Tibial artery (tissue), 4 donors: ENCODE results near the gene MPC1.

ENCODE experiments used
- DNase-seq, 2 donors: peaks; one replicate each; pipeline ENCODE4 v3.0.0-alpha.2; 2019
- H3K27ac ChIP-seq, 2 donors: fragments of 200-600 bp; sonication (generic) in 1 of 2; 1 replicate in 1 of 2; 2 replicates in 1 of 2; pipeline ENCODE4 v1.5.1; 2018 to 2019; ENCODE audit warnings: mild to moderate bottlenecking in 1 of 2
- H3K27me3 ChIP-seq, 2 donors: fragments of 200-600 bp; sonication (generic) in 1 of 2; one replicate each; pipeline versions ENCODE4 v1.5.1 to v1.6.0; 2016 to 2019
- H3K36me3 ChIP-seq, 3 donors: fragments of 200-600 bp; sonication (generic) in 2 of 3; one replicate each; pipeline ENCODE4 v1.5.1; 2016 to 2019; ENCODE audit warnings: mild to moderate bottlenecking in 2 of 3
- H3K4me1 ChIP-seq, 4 donors: fragments of 200-600 bp; sonication (generic) in 2 of 4; 1 replicate in 3 of 4; 2 replicates in 1 of 4; pipeline ENCODE4 v1.5.1; 2016 to 2019
- H3K4me3 ChIP-seq, 2 donors: fragments of 200-600 bp; sonication (generic) in 1 of 2; 1 replicate in 1 of 2; 2 replicates in 1 of 2; pipeline ENCODE4 v1.5.1; 2018 to 2019; ENCODE audit warnings: mild to moderate bottlenecking in 2 of 2
- H3K9me3 ChIP-seq, 3 donors: fragments of 200-600 bp; sonication (generic) in 1 of 3; one replicate each; pipeline ENCODE4 v1.5.1; 2016 to 2019
- CTCF ChIP-seq, 2 experiments: fragments of 200-600 bp in 1 of 2; fragments of 450-650 bp in 1 of 2; IDR thresholded peaks; one replicate each; pipeline ENCODE4 v1.5.1; 2017 to 2019; ENCODE audit warnings: antibody characterized with exemption in 2 of 2, mild to moderate bottlenecking in 1 of 2, moderate library complexity in 1 of 2
- intact Hi-C: fragments of 100-400 bp; cut with DNase I; formaldehyde crosslinking; loops from one replicate; pipeline ENCODE4 v1.15.0; 2023; ENCODE audit warnings: low total_unique reads

MPC1 gene

DNA sequence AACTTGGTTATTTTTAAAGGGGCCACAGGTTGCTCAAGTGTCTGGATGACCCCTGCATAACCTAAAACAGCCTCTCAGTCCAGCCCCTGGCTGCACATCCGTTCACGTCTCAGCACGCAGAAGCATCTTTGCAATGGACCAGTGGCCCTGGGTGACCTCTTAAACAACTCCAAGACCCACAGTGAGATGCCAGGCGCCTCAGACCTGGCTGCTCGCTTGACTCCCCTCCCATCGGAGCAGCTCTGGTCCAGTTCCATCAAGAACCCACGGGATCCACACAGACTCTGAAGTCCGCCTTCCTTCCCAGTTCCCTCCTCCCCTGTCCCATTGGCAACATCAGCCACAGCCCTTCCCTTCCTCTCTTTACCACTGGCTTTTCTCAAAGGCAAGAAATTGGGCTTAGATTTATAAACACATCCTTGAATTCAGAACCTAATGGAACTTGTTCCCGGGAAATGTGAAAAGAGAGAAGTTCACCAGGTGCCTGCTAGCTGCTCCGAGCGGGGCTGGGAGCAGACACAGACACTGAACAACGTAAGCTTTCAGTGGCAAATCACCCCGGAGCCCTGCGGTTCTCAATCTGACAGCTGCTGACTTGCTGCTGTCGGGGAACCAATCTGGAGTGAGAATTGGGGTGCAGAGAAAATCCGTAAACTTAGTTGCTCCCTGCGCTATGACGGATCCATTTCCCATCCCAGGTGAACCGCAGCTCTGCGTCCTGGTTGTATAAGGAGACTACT, 39.6 kb upstream of the MPC1 start:
- intact Hi-C loops, result no loop called here
- Histone ChIP-seq H3K9me3 (no peaks in the 10 kb centered on the region), H3K4me3 (no peak overlapping the region), H3K4me1 (no peaks in the 10 kb centered on the region), H3K27me3 (no peaks in the 10 kb centered on the region), H3K27ac (no peak overlapping the region), H3K36me3 (peaks cover 8 to 64% (median 31%) of the 10 kb centered on the region in 3 donors)
- no peak for TF ChIP-seq CTCF (IDR thresholded peaks at IDR 0.05)
- peak in 1 of 2 donors; percentile 40 for DNase-seq

- no peaks in the 10 kb centered on the region for H3K4me1 ChIP-seq
- no peaks in the 10 kb centered on the region for H3K9me3 ChIP-seq
- no peak for TF ChIP-seq CTCF (IDR thresholded peaks at IDR 0.05)
- DNase-seq, result peak in 1 of 2 donors; percentile 41
- no peak overlapping the region for H3K27ac ChIP-seq
- no peaks in the 10 kb centered on the region for H3K27me3 ChIP-seq
- intact Hi-C loops, result no loop called here
- no peak overlapping the region for H3K4me3 ChIP-seq
- peaks cover 8 to 64% (median 33%) of the 10 kb centered on the region in 3 donors for H3K36me3 ChIP-seq
Measured at GRCh38 chr6:166420351-166420750, 37.6 kb upstream of the MPC1 start.

DNA sequence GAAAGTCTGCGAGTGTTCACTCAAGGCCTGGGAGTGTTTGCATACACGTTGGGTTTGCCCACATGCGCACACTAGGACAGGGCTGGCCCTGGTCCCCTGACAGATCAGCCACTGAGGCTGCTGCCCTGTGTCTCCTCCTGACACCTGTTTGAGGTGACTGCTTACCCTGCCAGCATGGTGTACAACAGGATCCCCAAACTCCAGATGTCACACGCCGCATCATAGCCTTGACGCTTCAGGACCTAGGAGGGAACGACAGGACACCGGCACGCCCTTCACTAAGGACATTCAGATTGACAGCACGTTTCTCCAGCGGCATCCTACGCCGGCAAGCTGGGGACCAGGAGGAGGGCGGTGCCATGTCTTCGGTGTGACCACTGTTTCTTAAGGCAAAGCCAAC, 37.0 kb upstream of the MPC1 start:
- Histone ChIP-seq H3K36me3 (peaks cover 8 to 61% (median 33%) of the 10 kb centered on the region in 3 donors), H3K4me3 (no peak overlapping the region), H3K4me1 (no peaks in the 10 kb centered on the region), H3K27ac (no peak overlapping the region), H3K9me3 (no peaks in the 10 kb centered on the region), H3K27me3 (no peaks in the 10 kb centered on the region)
- intact Hi-C loops, result no loop called here
- TF ChIP-seq CTCF (IDR thresholded peaks at IDR 0.05), result no peak
- DNase-seq, result peak; percentile 10 to 50

DNA sequence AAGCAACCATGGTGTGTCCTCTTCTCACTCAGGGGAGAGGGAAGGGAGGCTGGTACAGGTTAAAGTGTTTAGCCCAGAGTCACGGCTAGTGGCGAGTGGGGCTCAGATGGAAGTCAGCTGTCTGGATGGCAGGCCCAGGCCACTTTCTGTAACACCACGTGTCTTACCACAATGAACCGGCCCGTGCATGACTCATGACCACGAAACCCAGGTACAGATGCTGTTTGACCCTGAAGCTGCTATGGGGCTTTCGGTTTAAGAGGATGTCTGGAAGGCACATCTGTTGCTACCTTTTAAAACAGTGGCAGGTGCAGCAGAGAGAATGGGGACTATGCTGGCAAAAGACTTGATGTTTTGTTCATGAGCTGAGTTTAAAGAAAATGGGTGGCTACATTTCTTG, 36.5 kb upstream of the MPC1 start:
- intact Hi-C loops, result no loop called here
- no peak for TF ChIP-seq CTCF (IDR thresholded peaks at IDR 0.05)
- no peak overlapping the region for H3K27ac ChIP-seq

DNA sequence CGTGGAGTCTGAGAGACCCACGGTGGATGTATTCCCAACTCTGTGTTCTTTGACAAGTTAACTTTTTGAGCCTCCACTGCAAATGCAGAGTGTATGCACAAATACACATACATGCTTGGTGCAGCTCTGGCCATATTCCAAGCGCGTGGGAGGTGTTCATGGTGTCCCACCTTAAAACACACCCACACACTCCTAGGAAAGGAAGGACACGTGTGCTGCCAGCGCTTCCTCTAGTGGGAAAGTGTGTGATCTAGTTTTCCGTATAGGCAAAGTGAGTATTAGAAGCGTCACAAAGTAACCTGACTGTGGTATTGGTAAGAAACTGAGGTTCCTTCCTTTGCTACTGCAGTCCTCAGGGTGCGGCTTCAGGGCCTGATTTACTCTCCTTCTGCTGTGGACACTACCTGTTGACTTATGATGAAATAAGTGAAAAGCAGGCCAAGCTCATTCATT, 36.0 kb upstream of the MPC1 start:
- H3K9me3 ChIP-seq, result no peaks in the 10 kb centered on the region
- no peak overlapping the region for H3K27ac ChIP-seq
- H3K4me3 ChIP-seq, result no peak overlapping the region
- H3K4me1 ChIP-seq, result no peaks in the 10 kb centered on the region
- intact Hi-C loops, result no loop called here
- peaks cover 8 to 60% (median 29%) of the 10 kb centered on the region in 3 donors for H3K36me3 ChIP-seq
- peak in 1 of 2 donors; percentile 38 for DNase-seq
- TF ChIP-seq CTCF (IDR thresholded peaks at IDR 0.05), result no peak
- H3K27me3 ChIP-seq, result no peaks in the 10 kb centered on the region

More for the DNA sequence above, 36.5 kb upstream of the MPC1 start:
- peak; percentile 18 to 38 for DNase-seq
- H3K4me3 ChIP-seq, result no peak overlapping the region
- H3K4me1 ChIP-seq, result no peaks in the 10 kb centered on the region
- no peaks in the 10 kb centered on the region for H3K9me3 ChIP-seq
- H3K27me3 ChIP-seq, result no peaks in the 10 kb centered on the region
- peaks cover 8 to 58% (median 33%) of the 10 kb centered on the region in 3 donors for H3K36me3 ChIP-seq
